ENCODE results near the gene PPL.

PPL gene

GRCh38 chr16:4948903-4949766, 12.2 kb upstream of the PPL start:
- Histone ChIP-seq H3K9ac (no peak overlapping the region), H3K9me3 (ENCODE audit: control insufficient read depth, low read length) (no peaks in the 10 kb centered on the region), H3K4me3 (ENCODE audit: low read depth, low read length) (no peak overlapping the region), H3K4me2 (ENCODE audit: low read length) (no peak overlapping the region), H3K27ac (no peak overlapping the region), H3K36me3 (ENCODE audit: control insufficient read depth, insufficient read depth, low read length) (no peaks in the 10 kb centered on the region), H3K79me2 (no peaks in the 10 kb centered on the region), H2AFZ (no peak overlapping the region), H3K27me3 (ENCODE audit: control insufficient read depth, insufficient read depth, low read length) (no peaks in the 10 kb centered on the region), H3K4me1 (peaks cover 19% of the 10 kb centered on the region)
- no peak for TF ChIP-seq CTCF (IDR thresholded peaks at IDR 0.05)

- no peaks in the 10 kb centered on the region for H3K27me3 ChIP-seq (ENCODE audit: control insufficient read depth, insufficient read depth, low read length)
- no peaks in the 10 kb centered on the region for H3K36me3 ChIP-seq (ENCODE audit: control insufficient read depth, insufficient read depth, low read length)
- H3K4me3 ChIP-seq (ENCODE audit: low read depth, low read length): no peak overlapping the region
- H3K9me3 ChIP-seq (ENCODE audit: control insufficient read depth, low read length): no peaks in the 10 kb centered on the region
- no peak overlapping the region for H3K9ac ChIP-seq
- H3K27ac ChIP-seq: no peak overlapping the region
- H3K4me1 ChIP-seq: peaks cover 20% of the 10 kb centered on the region
- no peak for TF ChIP-seq CTCF (IDR thresholded peaks at IDR 0.05)
- no peaks in the 10 kb centered on the region for H3K79me2 ChIP-seq
- H3K4me2 ChIP-seq (ENCODE audit: low read length): no peak overlapping the region
- no peak overlapping the region for H2AFZ ChIP-seq
These were observed 11.0 kb upstream of the PPL start for GRCh38 chr16:4947722-4948503.

GRCh38 chr16:4946917-4947316, 10.0 kb upstream of the PPL start:
- no peak overlapping the region for H3K27ac ChIP-seq
- no peak overlapping the region for H3K9ac ChIP-seq
- H3K36me3 ChIP-seq (ENCODE audit: control insufficient read depth, insufficient read depth, low read length): no peaks in the 10 kb centered on the region
- no peak overlapping the region for H2AFZ ChIP-seq
- no peak overlapping the region for H3K4me2 ChIP-seq (ENCODE audit: low read length)
- no peaks in the 10 kb centered on the region for H3K9me3 ChIP-seq (ENCODE audit: control insufficient read depth, low read length)
- H3K4me1 ChIP-seq: peaks cover 20% of the 10 kb centered on the region
- no peaks in the 10 kb centered on the region for H3K79me2 ChIP-seq
- no peaks in the 10 kb centered on the region for H3K27me3 ChIP-seq (ENCODE audit: control insufficient read depth, insufficient read depth, low read length)
- TF ChIP-seq CTCF (IDR thresholded peaks at IDR 0.05): no peak
- no peak overlapping the region for H3K4me3 ChIP-seq (ENCODE audit: low read depth, low read length)

- H3K9me3 ChIP-seq (ENCODE audit: control insufficient read depth, low read length): no peaks in the 10 kb centered on the region
- H3K79me2 ChIP-seq: no peaks in the 10 kb centered on the region
- H3K4me2 ChIP-seq (ENCODE audit: low read length): no peak overlapping the region
- no peaks in the 10 kb centered on the region for H3K27me3 ChIP-seq (ENCODE audit: control insufficient read depth, insufficient read depth, low read length)
- no peak overlapping the region for H3K4me3 ChIP-seq (ENCODE audit: low read depth, low read length)
- peak overlapping the region; percentile 81 for H2AFZ ChIP-seq
- TF ChIP-seq CTCF (IDR thresholded peaks at IDR 0.05): no peak
- no peak overlapping the region for H3K9ac ChIP-seq
- H3K36me3 ChIP-seq (ENCODE audit: control insufficient read depth, insufficient read depth, low read length): no peaks in the 10 kb centered on the region
- peaks cover 20% of the 10 kb centered on the region for H3K4me1 ChIP-seq
- H3K27ac ChIP-seq: no peak overlapping the region
These were observed 8.9 kb upstream of the PPL start for GRCh38 chr16:4945560-4946502.
